Measurements from ENCODE around the gene SFXN2. TPM values are rescaled to one million over a fixed set of nuclear protein-coding genes. Genes with fewer than 3 reads are reported as not detected.
"Not testable (repeated sequence)": the region's sequence is repeated elsewhere in the genome, so short reads cannot be mapped to it uniquely, and the experiment has no call there.

SFXN2 gene
- total and polyA plus RNA-seq, 8 donors: 15.7 to 21.0 (median 17.9) TPM

GRCh38 chr10:102758240-102758932 is 44.0 kb downstream of the SFXN2 start:
- intact Hi-C loops (cut with DNase I): loop anchor here in 1 of 2 donors (10.0 kb wide), 1 partner anchor 56 kb away; no protein-coding TSS in a partner anchor

GRCh38 chr10:102758933-102759262 is 44.5 kb downstream of the SFXN2 start:
- H3K4me1 ChIP-seq: peaks cover 7 to 22% of the 10 kb centered on the region in 2 donors
- ATAC-seq, H3K36me3 ChIP-seq, DNase-seq, H3K4me3 ChIP-seq, H3K9me3 ChIP-seq, H3K27me3 ChIP-seq: not testable (repeated sequence)
- peak overlapping the region; percentile 24 to 50 for H3K27ac ChIP-seq
- intact Hi-C loops (cut with DNase I): loop anchor here in 1 of 2 donors (10.0 kb wide), 1 partner anchor 56 kb away; no protein-coding TSS in a partner anchor

More at GRCh38 chr10:102758240-102758932, 44.0 kb downstream of the SFXN2 start:
- no peak overlapping the region for H3K4me3 ChIP-seq
- H3K27ac ChIP-seq: peak overlapping the region in 1 of 2 donors; percentile 50
- peaks cover 11 to 25% of the 10 kb centered on the region in 2 donors for H3K4me1 ChIP-seq
- no peaks in the 10 kb centered on the region for H3K9me3 ChIP-seq
- no peak for TF ChIP-seq CTCF (IDR thresholded peaks at IDR 0.05)
- no peak for ATAC-seq
- no peaks in the 10 kb centered on the region for H3K27me3 ChIP-seq
- H3K36me3 ChIP-seq: no peaks in the 10 kb centered on the region
- no peak for DNase-seq

- Histone ChIP-seq H3K36me3 (peaks cover 0 to 7% of the 10 kb centered on the region in 2 donors), H3K27ac (peak overlapping the region in 1 of 2 donors; percentile 24), H3K4me3 (no peak overlapping the region), H3K4me1 (peaks cover 6 to 25% of the 10 kb centered on the region in 2 donors), H3K9me3 (no peaks in the 10 kb centered on the region), H3K27me3 (no peaks in the 10 kb centered on the region)
- no peak for TF ChIP-seq CTCF (IDR thresholded peaks at IDR 0.05)
- DNase-seq: no peak
- intact Hi-C loops (cut with DNase I): loop anchor here in 1 of 2 donors (10.0 kb wide), 1 partner anchor 55 kb away; no protein-coding TSS in a partner anchor
- no peak for ATAC-seq
These were observed 45.2 kb downstream of the SFXN2 start for GRCh38 chr10:102759497-102760210.

- Histone ChIP-seq H3K27ac (no peak overlapping the region), H3K27me3 (no peaks in the 10 kb centered on the region), H3K36me3 (peaks cover 0 to 7% of the 10 kb centered on the region in 2 donors), H3K9me3 (no peaks in the 10 kb centered on the region), H3K4me1 (peaks cover 8 to 33% of the 10 kb centered on the region in 2 donors), H3K4me3 (no peak overlapping the region)
- no peak for ATAC-seq
- TF ChIP-seq CTCF (IDR thresholded peaks at IDR 0.05): no peak
- intact Hi-C loops (cut with DNase I): no loop called here
- DNase-seq: no peak
These were observed 47.5 kb downstream of the SFXN2 start for GRCh38 chr10:102761981-102762380.

GRCh38 chr10:102762401-102763015 is 48.1 kb downstream of the SFXN2 start:
- H3K4me3 ChIP-seq: no peak overlapping the region
- no peaks in the 10 kb centered on the region for H3K27me3 ChIP-seq
- peaks cover 8 to 33% of the 10 kb centered on the region in 2 donors for H3K4me1 ChIP-seq
- peaks cover 0 to 7% of the 10 kb centered on the region in 2 donors for H3K36me3 ChIP-seq
- DNase-seq (no peak), ATAC-seq (no peak)
- H3K27ac ChIP-seq: peak overlapping the region in 1 of 2 donors; percentile 10
- TF ChIP-seq CTCF (IDR thresholded peaks at IDR 0.05): no peak
- H3K9me3 ChIP-seq: no peaks in the 10 kb centered on the region
- intact Hi-C loops (cut with DNase I): no loop called here
